ENCODE data around the gene SRC. TPM values are rescaled to one million over a fixed set of nuclear protein-coding genes. Genes with fewer than 3 reads are reported as not detected.

SRC gene
- total RNA-seq, 1 experiment from 2014 or later = 42.3 TPM

GRCh38 chr20:37351689-37352607 is 6.0 kb downstream of the SRC start:
- CTCF ChIA-PET = no interaction called here
- DNase-seq (ENCODE audit: low read depth, low spot score) (no peak), ATAC-seq (no peak)
- RAD21 ChIA-PET (ENCODE audit: low non-redundant PET in 1 of 2, low total read pairs in 2 of 2, uncharacterized antibody in 2 of 2, unreplicated experiment in 2 of 2) = no interaction called here
- intact Hi-C loops (cut with micrococcal nuclease) = no loop called here
- Histone ChIP-seq H3K79me2 (ENCODE audit: insufficient read depth, low read length) (peaks cover 99% of the 10 kb centered on the region), H3K9ac (ENCODE audit: low read length) (no peak overlapping the region), H3K4me2 (ENCODE audit: low read length) (no peak overlapping the region), H2AFZ (ENCODE audit: low read depth, low read length, poor library complexity, severe bottlenecking) (no peak overlapping the region), H3K9me2 (ENCODE audit: insufficient read depth) (no peaks in the 10 kb centered on the region), H3K4me3 (replicated peaks in 1 of 2; ENCODE audit: low read depth in 1 of 2, low read length in 2 of 2) (no peak overlapping the region), H3K4me1 (ENCODE audit: control insufficient read depth in 1 of 2, insufficient read depth in 2 of 2, low read length in 2 of 2) (peaks cover 0 to 20% of the 10 kb centered on the region in 2 experiments; a peak in 2 of 4 replicates), H3K9me3 (ENCODE audit: control insufficient read depth in 1 of 2, insufficient read depth in 1 of 2, low read depth in 1 of 2, low read length in 2 of 2) (no peaks in the 10 kb centered on the region), H4K20me1 (ENCODE audit: insufficient read depth) (no peaks in the 10 kb centered on the region), H3K27me3 (ENCODE audit: insufficient read depth, low read length) (no peaks in the 10 kb centered on the region), H3K27ac (ENCODE audit: low read depth, low read length) (no peak overlapping the region), H3K36me3 (ENCODE audit: control insufficient read depth in 1 of 2, insufficient read depth in 2 of 2, low read length in 2 of 2) (peaks cover 3 to 4% of the 10 kb centered on the region in 2 experiments; a peak in 1 of 4 replicates)
- BruUV-seq (replicated peaks) = no TSS peak
- POLR2A ChIA-PET = no interaction called here
- TF ChIP-seq TCF7L2 (IDR thresholded peaks at IDR 0.05; ENCODE audit: borderline replicate concordance, extremely low read depth, insufficient read depth, insufficient read length) = no peak
- no peak for TF ChIP-seq FOSL1 (IDR thresholded peaks at IDR 0.05; ENCODE audit: low read depth)
- no peak for TF ChIP-seq ZBTB33 (IDR thresholded peaks at IDR 0.05; ENCODE audit: extremely low read depth, insufficient replicate concordance, low read length)
- TF ChIP-seq POLR2AphosphoS5 (IDR thresholded peaks at IDR 0.05; ENCODE audit: low read depth, low read length) = no peak
- no peak for TF ChIP-seq EZH2 (IDR thresholded peaks at IDR 0.05)
- no peak for TF ChIP-seq CBX3 (IDR thresholded peaks at IDR 0.05; ENCODE audit: low read depth)
- no peak for TF ChIP-seq RAD21 (IDR thresholded peaks at IDR 0.05; ENCODE audit: low read depth)

Data from HCT116 (cell line).